Measurements from ENCODE around the gene MCM9.
"Not testable (repeated sequence)": the region's sequence is repeated elsewhere in the genome, so short reads cannot be mapped to it uniquely, and the experiment has no call there.

MCM9 gene

GRCh38 chr6:118789954-118790353 is 145.0 kb downstream of the MCM9 start:
- no peak for DNase-seq

- no peak for DNase-seq
These were observed 145.5 kb downstream of the MCM9 start for GRCh38 chr6:118789419-118789818.

- no peak for DNase-seq
These were observed 146.3 kb downstream of the MCM9 start for GRCh38 chr6:118788702-118789101.

GRCh38 chr6:118787724-118788423 is 147.1 kb downstream of the MCM9 start:
- DNase-seq = peak; percentile 22 to 42

GRCh38 chr6:118786596-118787453 is 148.1 kb downstream of the MCM9 start:
- DNase-seq = no peak

- no peak for DNase-seq
These were observed 149.4 kb downstream of the MCM9 start for GRCh38 chr6:118785601-118786000.

- no peak for DNase-seq
These were observed 150.3 kb downstream of the MCM9 start for GRCh38 chr6:118784641-118785164.

- DNase-seq = no peak
These were observed 150.9 kb downstream of the MCM9 start for GRCh38 chr6:118783931-118784550.

- no peak for DNase-seq
These were observed 152.3 kb downstream of the MCM9 start for GRCh38 chr6:118782651-118783050.

GRCh38 chr6:118781897-118782296 is 153.1 kb downstream of the MCM9 start:
- DNase-seq = no peak

- no peak for DNase-seq
These were observed 154.3 kb downstream of the MCM9 start for GRCh38 chr6:118780668-118781067.

GRCh38 chr6:118776607-118777549 is 158.1 kb downstream of the MCM9 start:
- peak; percentile 77 to 82 for DNase-seq

GRCh38 chr6:118775381-118775780 is 159.6 kb downstream of the MCM9 start:
- DNase-seq = no peak

- DNase-seq = no peak
These were observed 160.4 kb downstream of the MCM9 start for GRCh38 chr6:118774581-118774980.

- DNase-seq = no peak
These were observed 162.1 kb downstream of the MCM9 start for GRCh38 chr6:118772886-118773285.

GRCh38 chr6:118771253-118771652 is 163.7 kb downstream of the MCM9 start:
- DNase-seq = no peak

- no peak for DNase-seq
These were observed 164.1 kb downstream of the MCM9 start for GRCh38 chr6:118770835-118771234.

- DNase-seq = no peak
These were observed 164.7 kb downstream of the MCM9 start for GRCh38 chr6:118770112-118770788.

GRCh38 chr6:118768904-118769325 is 166.0 kb downstream of the MCM9 start:
- peak in 1 of 2 donors; percentile 21 for DNase-seq

GRCh38 chr6:118768441-118768840 is 166.5 kb downstream of the MCM9 start:
- no peak for DNase-seq

GRCh38 chr6:118765316-118765715 is 169.6 kb downstream of the MCM9 start:
- not testable (repeated sequence) for DNase-seq

- DNase-seq = peak in 1 of 2 donors; percentile 26
These were observed 170.2 kb downstream of the MCM9 start for GRCh38 chr6:118764766-118765165.

All from CD4-positive, alpha-beta T cell treated with Interleukin-4 for 1 hour (primary cell).